WERI-Rb-1 (cell line): Measurements from ENCODE around the gene CELSR1.

Experiments
- DNase-seq: peaks from one replicate; pipeline ENCODE4 v3.0.0-alpha.2; 2020
- H3K27ac ChIP-seq: fragments of 250-450 bp; sonication (Bioruptor Pico); 2 replicates; pipeline ENCODE4 v1.5.1; 2020; ENCODE audit warnings: mild to moderate bottlenecking, moderate library complexity
- H3K27me3 ChIP-seq: fragments of 250-450 bp; sonication (Bioruptor Pico); 2 replicates; pipeline ENCODE4 v1.5.1; 2021; ENCODE audit warnings: mild to moderate bottlenecking, low read depth, moderate library complexity; ENCODE audit not compliant: insufficient read depth, severe bottlenecking
- H3K36me3 ChIP-seq: fragments of 250-450 bp; sonication (Bioruptor Pico); 2 replicates; pipeline ENCODE4 v1.5.1; 2020; ENCODE audit warnings: mild to moderate bottlenecking, moderate library complexity
- H3K4me3 ChIP-seq: 2 replicates; pipeline ENCODE4 v1.5.1; 2011; ENCODE audit warnings: low read depth, mild to moderate bottlenecking, control low read depth, low read length
- H3K9me3 ChIP-seq: fragments of 250-450 bp; sonication (Bioruptor Pico); 2 replicates; pipeline ENCODE4 v1.5.1; 2021; ENCODE audit warnings: mild to moderate bottlenecking, moderate library complexity; ENCODE audit not compliant: severe bottlenecking
- CTCF ChIP-seq: IDR thresholded peaks from 2 replicates; pipeline ENCODE4 v1.5.1; 2011; ENCODE audit warnings: low read depth, mild to moderate bottlenecking, control low read depth, inconsistent platforms, low read length

The CELSR1 gene

GRCh38 chr22:46357711-46358520 is 179.5 kb downstream of the CELSR1 start:
- Histone ChIP-seq H3K36me3 (peaks cover 44% of the 10 kb centered on the region), H3K4me3 (no peak overlapping the region), H3K27me3 (no peaks in the 10 kb centered on the region), H3K27ac (no peak overlapping the region), H3K9me3 (no peaks in the 10 kb centered on the region)
- DNase-seq, result no peak
- no peak for TF ChIP-seq CTCF

- no peak overlapping the region for H3K4me3 ChIP-seq
- peaks cover 55% of the 10 kb centered on the region for H3K36me3 ChIP-seq
- H3K9me3 ChIP-seq, result no peaks in the 10 kb centered on the region
- H3K27me3 ChIP-seq, result no peaks in the 10 kb centered on the region
- DNase-seq, result no peak
- TF ChIP-seq CTCF, result no peak
- no peak overlapping the region for H3K27ac ChIP-seq
Observed at GRCh38 chr22:46356496-46357480, 180.6 kb downstream of the CELSR1 start.

GRCh38 chr22:46355996-46356471 is 181.4 kb downstream of the CELSR1 start:
- H3K9me3 ChIP-seq, result no peaks in the 10 kb centered on the region
- H3K4me3 ChIP-seq, result no peak overlapping the region
- no peak for TF ChIP-seq CTCF
- no peak for DNase-seq
- peaks cover 62% of the 10 kb centered on the region for H3K36me3 ChIP-seq
- no peak overlapping the region for H3K27ac ChIP-seq
- H3K27me3 ChIP-seq, result no peaks in the 10 kb centered on the region

- Histone ChIP-seq H3K27me3 (no peaks in the 10 kb centered on the region), H3K27ac (no peak overlapping the region), H3K9me3 (no peaks in the 10 kb centered on the region), H3K36me3 (peaks cover 68% of the 10 kb centered on the region), H3K4me3 (no peak overlapping the region)
- peak; percentile 91 for TF ChIP-seq CTCF
- peak; percentile 83 for DNase-seq
Observed at GRCh38 chr22:46355369-46355995, 181.9 kb downstream of the CELSR1 start.

- DNase-seq, result no peak
- Histone ChIP-seq H3K4me3 (no peak overlapping the region), H3K9me3 (no peaks in the 10 kb centered on the region), H3K27me3 (no peaks in the 10 kb centered on the region), H3K36me3 (peaks cover 72% of the 10 kb centered on the region), H3K27ac (no peak overlapping the region)
- TF ChIP-seq CTCF, result no peak
Observed at GRCh38 chr22:46354993-46355305, 182.5 kb downstream of the CELSR1 start.
